Keratinocyte (primary cell): ENCODE results near the gene LRWD1.

Source experiments
- CTCF ChIP-seq, 3 experiments: IDR thresholded peaks in 1 of 3; conservative IDR thresholded peaks in 1 of 3; optimal IDR thresholded peaks in 1 of 3; 2 replicates in 2 of 3; 3 replicates in 1 of 3; pipeline versions ENCODE3 to v1.5.1; 2011; ENCODE audit warnings: low read length in 3 of 3, mild to moderate bottlenecking in 3 of 3, moderate library complexity in 2 of 3, control low read depth in 1 of 3, inconsistent platforms in 1 of 3; ENCODE audit not compliant: insufficient read depth in 2 of 3; ENCODE audit errors: extremely low read depth in 1 of 3
- EZH2 ChIP-seq: IDR thresholded peaks from one replicate; pipeline ENCODE4 v1.6.1; 2012; ENCODE audit warnings: inconsistent platforms, mild to moderate bottlenecking, low read length, moderate library complexity

- TF ChIP-seq CTCF (optimal IDR thresholded peaks at IDR 0.05 in 1 of 3, IDR thresholded peaks at IDR 0.05 in 1 of 3, conservative IDR thresholded peaks at IDR 0.05 in 1 of 3; ENCODE audit: extremely low read depth in 1 of 3, insufficient read depth in 2 of 3, low read length in 3 of 3) (no peak), EZH2 (no peak)
Observed at GRCh38 chr7:102451371-102452054, 13.3 kb upstream of the LRWD1 start.
